Spleen (tissue), 11 donors: ENCODE measurements around the gene BRD3. TPM values are rescaled to one million over a fixed set of nuclear protein-coding genes. Genes with fewer than 3 reads are reported as not detected.
A peak's percentile ranks its signal among the peaks of the same experiment; 100 is the strongest.

Experiments used
- DNase-seq: peaks from one replicate; pipeline ENCODE4 v3.0.0-alpha.2; 2020
- H3K27ac ChIP-seq, 8 donors: fragments of 200-600 bp; sonication (generic) in 7 of 8; 1 replicate in 4 of 8; 2 replicates in 4 of 8; pipeline versions ENCODE4 v1.5.0 to v1.8.0; 2016 to 2021; ENCODE audit warnings: inconsistent platforms in 4 of 8, mild to moderate bottlenecking in 4 of 8, moderate library complexity in 1 of 8
- H3K27me3 ChIP-seq, 7 donors: fragments of 200-600 bp; sonication (generic) in 6 of 7; replicated peaks in 1 of 7; 1 replicate in 4 of 7; 2 replicates in 3 of 7; pipeline versions ENCODE4 v1.5.0 to v1.8.0; 2016 to 2021; ENCODE audit warnings: inconsistent platforms in 3 of 7, mild to moderate bottlenecking in 1 of 7
- H3K36me3 ChIP-seq, 6 donors: fragments of 200-600 bp; sonication (generic) in 5 of 6; 1 replicate in 4 of 6; 2 replicates in 2 of 6; pipeline versions ENCODE4 v1.5.0 to v1.8.0; 2016 to 2021; ENCODE audit warnings: inconsistent platforms in 2 of 6
- H3K4me1 ChIP-seq, 6 donors: fragments of 200-600 bp; sonication (generic) in 5 of 6; 1 replicate in 3 of 6; 2 replicates in 3 of 6; pipeline versions ENCODE4 v1.5.0 to v1.8.0; 2016 to 2021; ENCODE audit warnings: inconsistent platforms in 3 of 6
- H3K4me3 ChIP-seq, 8 donors: fragments of 200-600 bp; sonication (generic) in 7 of 8; 1 replicate in 4 of 8; 2 replicates in 4 of 8; pipeline versions ENCODE4 v1.5.0 to v1.8.0; 2016 to 2021; ENCODE audit warnings: inconsistent platforms in 4 of 8, mild to moderate bottlenecking in 4 of 8, moderate library complexity in 2 of 8
- H3K9me3 ChIP-seq, 8 donors: fragments of 200-600 bp; sonication (generic) in 7 of 8; 1 replicate in 4 of 8; 2 replicates in 4 of 8; pipeline versions ENCODE4 v1.5.0 to v1.8.0; 2016 to 2021; ENCODE audit warnings: inconsistent platforms in 4 of 8
- CTCF ChIP-seq, 11 experiments: fragments of 200-600 bp in 7 of 11; fragments of 450-650 bp in 4 of 11; sonication (generic) in 4 of 11; IDR thresholded peaks in 8 of 11; conservative IDR thresholded peaks in 3 of 11; 1 replicate in 7 of 11; 2 replicates in 4 of 11; pipeline versions ENCODE4 v1.4.0 to v1.8.0; 2016 to 2021; ENCODE audit warnings: antibody characterized with exemption in 11 of 11, inconsistent platforms in 4 of 11, mild to moderate bottlenecking in 1 of 11
- POLR2A ChIP-seq, 3 donors: fragments of 450-650 bp; IDR thresholded peaks; one replicate each; pipeline ENCODE4 v1.5.1; 2017; ENCODE audit warnings: antibody characterized with exemption in 3 of 3, mild to moderate bottlenecking in 1 of 3
- POLR2AphosphoS5 ChIP-seq, 3 donors: sonication (generic); formaldehyde crosslinking; IDR thresholded peaks; one replicate each; pipeline ENCODE4 v1.5.1; 2017; ENCODE audit warnings: antibody characterized with exemption in 3 of 3
- WGBS, 5 donors: extraction: QIAGEN DNeasy Blood & Tissue Kit in 3 of 5; methylation state at CpG; one replicate each; pipeline versions ENCODE4 v1.1.5 to v1.1.7; 2013 to 2018; 5-methylcytosine and 5-hydroxymethylcytosine counted together
- intact Hi-C: fragments of 100-400 bp; cut with DNase I; formaldehyde crosslinking; loops from one replicate; pipeline ENCODE4 v1.15.0; 2023; ENCODE audit warnings: low total_unique reads
- polyA plus RNA-seq, 3 donors: library from polyadenylated mRNA; stranded (reverse); fragments of 200-250 nt; gene quantifications; one replicate each; pipeline ENCODE4 v1.2.1, GENCODE V29; 2013
- total RNA-seq, 7 donors: library from RNA; depleted of rRNA in 3 of 7; stranded (reverse); fragments of >200 nt in 3 of 7; fragmentation: NEBNext Ultra II Directional in 4 of 7; extraction: Animal tissue kit (Norgen Biotek cat#: 25700) in 4 of 7; gene quantifications; one replicate each; pipeline versions ENCODE4 v1.1.0 to v1.2.1, GENCODE V29; 2016 to 2021
- donor health status: healthy with polysubstance abuse.
- donor health status: DM: no; HTN: no; CAD: no; lungs with moderate emphysema.
- donor health status: DM: no; HTN: no; CAD: no.
- donor health status: Bipolar disorder and iron deficiency.
- donor health status: healthy.
- donor health status: DM: no; HTN: no; CAD: no.
- donor health status: DM: yes; HTN: yes; CAD: no.

The BRD3 gene
- total and polyA plus RNA-seq, 10 donors = 5.9 to 54.0 (median 30.0) TPM

GRCh38 chr9:134007150-134007549, 60.7 kb downstream of the BRD3 start:
- peaks cover 0 to 52% (median 0%) of the 10 kb centered on the region in 7 donors for H3K27me3 ChIP-seq
- intact Hi-C loops = no loop called here
- DNase-seq = no peak
- H3K36me3 ChIP-seq = no peaks in the 10 kb centered on the region
- no peak overlapping the region for H3K27ac ChIP-seq
- TF ChIP-seq CTCF (IDR thresholded peaks at IDR 0.05 in 8 of 11, conservative IDR thresholded peaks at IDR 0.05 in 3 of 11) (no peak), POLR2AphosphoS5 (IDR thresholded peaks at IDR 0.05) (no peak), POLR2A (IDR thresholded peaks at IDR 0.05) (no peak)
- H3K9me3 ChIP-seq = peaks cover 0 to 4% (median 0%) of the 10 kb centered on the region in 8 donors
- WGBS, 5 donors = 23 to 59% (median 29%) methylated on average over 6 of the region's 6 CpGs
- H3K4me3 ChIP-seq = no peak overlapping the region
- H3K4me1 ChIP-seq = no peaks in the 10 kb centered on the region

- no peaks in the 10 kb centered on the region for H3K36me3 ChIP-seq
- intact Hi-C loops = no loop called here
- no peak overlapping the region for H3K4me3 ChIP-seq
- 85 to 95% (median 90%) methylated on average over 8 of the region's 8 CpGs for WGBS, 5 donors
- TF ChIP-seq POLR2AphosphoS5 (IDR thresholded peaks at IDR 0.05) (no peak), CTCF (IDR thresholded peaks at IDR 0.05 in 8 of 11, conservative IDR thresholded peaks at IDR 0.05 in 3 of 11) (no peak), POLR2A (IDR thresholded peaks at IDR 0.05) (no peak)
- peaks cover 0 to 52% (median 0%) of the 10 kb centered on the region in 7 donors for H3K27me3 ChIP-seq
- no peaks in the 10 kb centered on the region for H3K9me3 ChIP-seq
- no peaks in the 10 kb centered on the region for H3K4me1 ChIP-seq
- H3K27ac ChIP-seq = no peak overlapping the region
- peak; percentile 41 for DNase-seq
These were observed 62.4 kb downstream of the BRD3 start for GRCh38 chr9:134005381-134005780.

- Histone ChIP-seq H3K27me3 (peaks cover 0 to 52% (median 0%) of the 10 kb centered on the region in 7 donors), H3K9me3 (no peaks in the 10 kb centered on the region), H3K36me3 (no peaks in the 10 kb centered on the region), H3K27ac (no peak overlapping the region), H3K4me1 (no peaks in the 10 kb centered on the region), H3K4me3 (no peak overlapping the region)
- peak; percentile 32 for DNase-seq
- TF ChIP-seq CTCF (IDR thresholded peaks at IDR 0.05 in 8 of 11, conservative IDR thresholded peaks at IDR 0.05 in 3 of 11) = no peak
- TF ChIP-seq POLR2AphosphoS5 (IDR thresholded peaks at IDR 0.05) = no peak
- no peak for TF ChIP-seq POLR2A (IDR thresholded peaks at IDR 0.05)
- WGBS, 5 donors = 80 to 93% (median 84%) methylated on average over 12 to 14 of the region's 14 CpGs
- intact Hi-C loops = no loop called here
These were observed 62.9 kb downstream of the BRD3 start for GRCh38 chr9:134004881-134005280.

GRCh38 chr9:134004131-134004873, 63.5 kb downstream of the BRD3 start:
- TF ChIP-seq POLR2AphosphoS5 (IDR thresholded peaks at IDR 0.05) (no peak), CTCF (IDR thresholded peaks at IDR 0.05 in 8 of 11, conservative IDR thresholded peaks at IDR 0.05 in 3 of 11) (no peak), POLR2A (IDR thresholded peaks at IDR 0.05) (no peak)
- Histone ChIP-seq H3K27me3 (peaks cover 0 to 52% (median 0%) of the 10 kb centered on the region in 7 donors), H3K9me3 (no peaks in the 10 kb centered on the region), H3K4me1 (no peaks in the 10 kb centered on the region), H3K4me3 (no peak overlapping the region), H3K36me3 (no peaks in the 10 kb centered on the region), H3K27ac (no peak overlapping the region)
- intact Hi-C loops = no loop called here
- WGBS, 5 donors = 66 to 84% (median 74%) methylated on average over 11 to 20 of the region's 20 CpGs
- no peak for DNase-seq
